CD4-positive, CD25-positive, alpha-beta regulatory T cell (primary cell): ENCODE results near the gene IRX6. TPM values are rescaled to one million over a fixed set of nuclear protein-coding genes. Genes with fewer than 3 reads are reported as not detected.

Source experiments
- ATAC-seq, 2 donors: fragments of 150-1000 bp; cut with Tn5 transposase; one replicate each; pipeline ENCODE4 v1.10.0; 2021; ENCODE audit warnings: low read depth in 2 of 2, moderate number of reproducible peaks in 2 of 2, moderate library complexity in 1 of 2
- DNase-seq, 3 donors: peaks; one replicate each; pipeline versions ENCODE4 v3.0.0 to v3.0.0-alpha.2; 2012 to 2022; ENCODE audit warnings: mixed read lengths in 1 of 3
- H3K27ac ChIP-seq: one replicate; pipeline ENCODE4 v1.7.0; 2013; ENCODE audit warnings: mild to moderate bottlenecking, low read length; ENCODE audit not compliant: insufficient read depth, poor library complexity, severe bottlenecking
- H3K27me3 ChIP-seq: one replicate; pipeline ENCODE4 v1.7.0; 2013; ENCODE audit warnings: low read length; ENCODE audit not compliant: control insufficient read depth, insufficient read depth
- H3K36me3 ChIP-seq: one replicate; pipeline ENCODE4 v1.7.0; 2013; ENCODE audit warnings: mild to moderate bottlenecking, low read length, moderate library complexity; ENCODE audit not compliant: control insufficient read depth, insufficient read depth
- H3K4me1 ChIP-seq: 2 replicates; pipeline ENCODE4 v1.7.0; 2013; ENCODE audit warnings: mild to moderate bottlenecking, low read length; ENCODE audit not compliant: insufficient read depth, control insufficient read depth, poor library complexity, severe bottlenecking
- H3K4me3 ChIP-seq: one replicate; pipeline ENCODE4 v1.7.0; 2013; ENCODE audit warnings: low read depth, mild to moderate bottlenecking, low read length, moderate library complexity
- H3K9me3 ChIP-seq, 2 experiments: 1 replicate in 1 of 2; 2 replicates in 1 of 2; pipeline ENCODE4 v1.7.0; 2013; ENCODE audit warnings: low read length in 2 of 2, mild to moderate bottlenecking in 1 of 2, moderate library complexity in 1 of 2; ENCODE audit not compliant: control insufficient read depth in 2 of 2
- H3K27ac Mint-ChIP-seq, 3 donors: one replicate each; pipeline ENCODE4 v1.8.0; 2020 to 2022; ENCODE audit warnings: mild to moderate bottlenecking in 3 of 3, mixed read lengths in 3 of 3, moderate library complexity in 2 of 3
- H3K27me3 Mint-ChIP-seq: one replicate; pipeline ENCODE4 v1.8.0; 2022; ENCODE audit warnings: mild to moderate bottlenecking, mixed read lengths
- H3K36me3 Mint-ChIP-seq: one replicate; pipeline ENCODE4 v1.8.0; 2020; ENCODE audit warnings: mixed read lengths
- H3K4me1 Mint-ChIP-seq, 4 donors: one replicate each; pipeline ENCODE4 v1.8.0; 2020 to 2022; ENCODE audit warnings: mixed read lengths in 4 of 4, mild to moderate bottlenecking in 1 of 4
- H3K4me3 Mint-ChIP-seq, 4 donors: one replicate each; pipeline ENCODE4 v1.8.0; 2020 to 2022; ENCODE audit warnings: mild to moderate bottlenecking in 4 of 4, mixed read lengths in 4 of 4, moderate library complexity in 3 of 4
- H3K9me3 Mint-ChIP-seq, 7 donors: one replicate each; pipeline ENCODE4 v1.8.0; 2020 to 2022; ENCODE audit warnings: mixed read lengths in 7 of 7, mild to moderate bottlenecking in 3 of 7, moderate library complexity in 2 of 7
- polyA plus RNA-seq, 4 donors: library from polyadenylated mRNA; unstranded; fragments of 300-500 nt; fragmentation: Illumina TruSeq; gene quantifications; one replicate each; pipeline ENCODE4 v1.2.3, GENCODE V29; 2021
- total RNA-seq: library from RNA; stranded (reverse); gene quantifications from one replicate; pipeline ENCODE4 v1.2.3, GENCODE V29; 2022

The IRX6 gene
- total and polyA plus RNA-seq, 5 donors from 2014 or later = not detected

DNA sequence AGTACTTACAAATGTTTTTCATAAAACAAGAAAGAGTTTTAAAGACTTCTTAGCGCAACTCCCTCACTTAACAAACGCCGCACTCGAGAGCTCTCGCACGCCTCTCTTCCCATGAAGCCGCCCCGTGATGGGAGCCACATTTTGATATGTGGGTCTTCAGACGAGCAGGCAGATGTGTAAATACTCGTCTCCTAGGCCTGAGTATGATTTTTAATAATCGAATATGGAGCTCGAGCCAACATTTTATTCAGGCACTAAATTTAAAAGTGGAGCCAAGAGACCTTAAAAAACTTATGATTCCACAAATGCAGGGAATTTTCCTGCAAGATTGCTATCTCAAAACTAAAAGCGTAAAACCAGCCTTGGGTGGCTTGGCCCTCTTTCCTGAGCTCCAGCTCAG lies 55.4 kb downstream of the IRX6 start:
- Mint-ChIP-seq H3K27me3 (peaks cover 4% of the 10 kb centered on the region), H3K4me1 (no peaks in the 10 kb centered on the region), H3K9me3 (peaks cover 0 to 2% (median 0%) of the 10 kb centered on the region in 7 donors), H3K4me3 (no peak overlapping the region), H3K27ac (no peak overlapping the region), H3K36me3 (no peaks in the 10 kb centered on the region)
- H3K36me3 ChIP-seq = no peaks in the 10 kb centered on the region
- no peak overlapping the region for H3K4me3 ChIP-seq
- no peaks in the 10 kb centered on the region for H3K4me1 ChIP-seq
- ATAC-seq (no peak), DNase-seq (no peak)
- H3K27ac ChIP-seq = no peak overlapping the region
- no peaks in the 10 kb centered on the region for H3K27me3 ChIP-seq
- no peaks in the 10 kb centered on the region for H3K9me3 ChIP-seq

DNA sequence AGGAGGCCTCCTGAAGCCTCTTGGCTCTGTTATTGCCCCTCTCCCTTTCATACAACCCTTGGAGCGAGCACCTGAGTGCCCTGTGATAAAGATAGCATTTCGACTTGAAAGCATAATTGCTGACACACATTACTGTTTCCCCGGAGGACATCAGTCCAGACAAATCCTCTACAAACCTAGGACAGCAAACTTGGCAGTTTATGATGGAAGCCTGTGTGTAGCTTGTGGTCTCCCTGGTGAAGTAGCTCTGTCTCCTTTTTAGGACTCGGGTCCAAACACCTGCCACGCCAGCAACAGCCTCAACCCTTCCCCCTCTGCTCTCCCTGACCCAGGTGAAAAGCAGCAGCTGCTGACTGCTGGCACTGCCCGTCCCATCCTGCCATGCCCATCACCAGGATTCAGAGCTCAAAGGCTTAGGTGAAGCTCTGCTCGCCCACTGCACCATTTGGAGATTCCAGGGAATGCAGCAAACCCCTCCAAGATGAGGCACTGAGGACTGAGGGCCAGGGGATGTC lies 55.9 kb downstream of the IRX6 start:
- H3K4me1 ChIP-seq = no peaks in the 10 kb centered on the region

More for the DNA sequence above, 55.9 kb downstream of the IRX6 start:
- ATAC-seq (no peak), DNase-seq (no peak)
- H3K4me1 Mint-ChIP-seq = no peaks in the 10 kb centered on the region
- H3K4me3 Mint-ChIP-seq = no peak overlapping the region
- Histone ChIP-seq H3K9me3 (no peaks in the 10 kb centered on the region), H3K27me3 (no peaks in the 10 kb centered on the region), H3K36me3 (no peaks in the 10 kb centered on the region), H3K4me3 (no peak overlapping the region), H3K27ac (no peak overlapping the region)
- H3K9me3 Mint-ChIP-seq = peaks cover 0 to 2% (median 0%) of the 10 kb centered on the region in 7 donors
- H3K27me3 Mint-ChIP-seq = peaks cover 7% of the 10 kb centered on the region
- H3K36me3 Mint-ChIP-seq = no peaks in the 10 kb centered on the region
- no peak overlapping the region for H3K27ac Mint-ChIP-seq

Other genes starting within 250 kb of the IRX6 start
- 0.49 TPM for gene MMP2, start 155.0 kb downstream of the IRX6 start, total RNA-seq
- not detected for gene MMP2, start 155.0 kb downstream of the IRX6 start, polyA plus RNA-seq
- 0.15 TPM for gene LPCAT2, start 184.9 kb downstream of the IRX6 start, total RNA-seq
- gene LPCAT2, start 184.9 kb downstream of the IRX6 start, polyA plus RNA-seq = under 1 TPM in 3 of 4 donors, not detected in 1; 0.13 to 0.57 (median 0.14) TPM
- not detected for gene CAPNS2, start 242.5 kb downstream of the IRX6 start, total RNA-seq
- gene CAPNS2, start 242.5 kb downstream of the IRX6 start, polyA plus RNA-seq = not detected